Measurements from ENCODE around the gene SH3RF3. TPM values are rescaled to one million over a fixed set of nuclear protein-coding genes. Genes with fewer than 3 reads are reported as not detected.

SH3RF3 gene
- total RNA-seq, 1 experiment from 2014 or later, result 0.98 TPM

- ChIA-PET CTCF (no interaction called here), POLR2A (no interaction called here)
- Mint-ChIP-seq H3K36me3 (ENCODE audit: insufficient read depth, unreplicated experiment) (no peaks in the 10 kb centered on the region), H3K9me3 (ENCODE audit: unreplicated experiment) (no peaks in the 10 kb centered on the region), H3K27ac (ENCODE audit: unreplicated experiment) (no peak overlapping the region), H3K4me3 (ENCODE audit: unreplicated experiment) (peak overlapping the region; percentile 84), H3K27me3 (ENCODE audit: insufficient read depth, unreplicated experiment) (peaks cover 18% of the 10 kb centered on the region), H3K4me1 (ENCODE audit: low read depth, unreplicated experiment) (peaks cover under 1% of the 10 kb centered on the region)
- DNase-seq, result no peak
- no TSS peak for BruUV-seq (replicated peaks)
- TF ChIP-seq CTCF (IDR thresholded peaks at IDR 0.05; ENCODE audit: insufficient read depth in 1 of 2, low read depth in 1 of 2, low read length in 1 of 2, severe bottlenecking in 1 of 2, unreplicated experiment in 1 of 2), result no peak
- intact Hi-C loops (cut with micrococcal nuclease; ENCODE audit: unreplicated experiment), result loop anchor here (2.0 kb wide), 2 partner anchors 267 to 365 kb away; no protein-coding TSS in a partner anchor
- H3K36me3 ChIP-seq (ENCODE audit: control insufficient read depth, insufficient read depth, low read length), result no peaks in the 10 kb centered on the region
- peaks cover 5% of the 10 kb centered on the region for H3K27me3 ChIP-seq (replicated peaks; ENCODE audit: control insufficient read depth, insufficient read depth, low read length)
- H3K9me3 ChIP-seq, result no peaks in the 10 kb centered on the region
- H3K4me1 ChIP-seq, result no peaks in the 10 kb centered on the region; the same call in 1 of the 2 replicates
- peak overlapping the region; percentile 64; the same call in 1 of the 2 replicates for H3K4me3 ChIP-seq (ENCODE audit: low read depth, low read length)
Measured at GRCh38 chr2:109129921-109130722, 1.1 kb downstream of the SH3RF3 start.

GRCh38 chr2:109130723-109130995 lies 1.7 kb downstream of the SH3RF3 start:
- H3K9me3 ChIP-seq, result no peaks in the 10 kb centered on the region
- H3K4me1 Mint-ChIP-seq (ENCODE audit: low read depth, unreplicated experiment), result peaks cover 6% of the 10 kb centered on the region
- CTCF ChIA-PET, result no interaction called here
- peaks cover 5% of the 10 kb centered on the region for H3K27me3 ChIP-seq (replicated peaks; ENCODE audit: control insufficient read depth, insufficient read depth, low read length)
- TF ChIP-seq CTCF (IDR thresholded peaks at IDR 0.05; ENCODE audit: insufficient read depth in 1 of 2, low read depth in 1 of 2, low read length in 1 of 2, severe bottlenecking in 1 of 2, unreplicated experiment in 1 of 2), result no peak
- H3K9me3 Mint-ChIP-seq (ENCODE audit: unreplicated experiment), result no peaks in the 10 kb centered on the region
- H3K36me3 Mint-ChIP-seq (ENCODE audit: insufficient read depth, unreplicated experiment), result no peaks in the 10 kb centered on the region
- BruUV-seq (replicated peaks), result no TSS peak
- peaks cover 22% of the 10 kb centered on the region for H3K27me3 Mint-ChIP-seq (ENCODE audit: insufficient read depth, unreplicated experiment)
- intact Hi-C loops (cut with micrococcal nuclease; ENCODE audit: unreplicated experiment), result no loop called here
- H3K4me3 Mint-ChIP-seq (ENCODE audit: unreplicated experiment), result peak overlapping the region; percentile 84
- H3K36me3 ChIP-seq (ENCODE audit: control insufficient read depth, insufficient read depth, low read length), result no peaks in the 10 kb centered on the region
- POLR2A ChIA-PET, result no interaction called here
- H3K27ac Mint-ChIP-seq (ENCODE audit: unreplicated experiment), result no peak overlapping the region
- DNase-seq, result no peak
- no peaks in the 10 kb centered on the region; the same call in 1 of the 2 replicates for H3K4me1 ChIP-seq
- H3K4me3 ChIP-seq (ENCODE audit: low read depth, low read length), result no peak overlapping the region

- intact Hi-C loops (cut with micrococcal nuclease; ENCODE audit: unreplicated experiment), result no loop called here
- no peak for DNase-seq
- Mint-ChIP-seq H3K36me3 (ENCODE audit: insufficient read depth, unreplicated experiment) (no peaks in the 10 kb centered on the region), H3K4me3 (ENCODE audit: unreplicated experiment) (no peak overlapping the region), H3K4me1 (ENCODE audit: low read depth, unreplicated experiment) (peaks cover 15% of the 10 kb centered on the region), H3K27ac (ENCODE audit: unreplicated experiment) (no peak overlapping the region), H3K27me3 (ENCODE audit: insufficient read depth, unreplicated experiment) (peaks cover 22% of the 10 kb centered on the region), H3K9me3 (ENCODE audit: unreplicated experiment) (no peaks in the 10 kb centered on the region)
- no peaks in the 10 kb centered on the region for H3K36me3 ChIP-seq (ENCODE audit: control insufficient read depth, insufficient read depth, low read length)
- POLR2A ChIA-PET, result no interaction called here
- TF ChIP-seq CTCF (IDR thresholded peaks at IDR 0.05; ENCODE audit: insufficient read depth in 1 of 2, low read depth in 1 of 2, low read length in 1 of 2, severe bottlenecking in 1 of 2, unreplicated experiment in 1 of 2), result no peak
- CTCF ChIA-PET, result no interaction called here
- H3K4me3 ChIP-seq (ENCODE audit: low read depth, low read length), result no peak overlapping the region
- peaks cover 5% of the 10 kb centered on the region for H3K27me3 ChIP-seq (replicated peaks; ENCODE audit: control insufficient read depth, insufficient read depth, low read length)
- no TSS peak for BruUV-seq (replicated peaks)
- H3K9me3 ChIP-seq, result no peaks in the 10 kb centered on the region
- H3K4me1 ChIP-seq, result no peaks in the 10 kb centered on the region; the same call in 1 of the 2 replicates
Measured at GRCh38 chr2:109131777-109132176, 2.8 kb downstream of the SH3RF3 start.

Measured in Caco-2 (cell line).